HG02763 (cell line): ENCODE measurements around the gene ATP10B.
A peak's percentile ranks its signal among the peaks of the same experiment; 100 is the strongest.
"Not testable (repeated sequence)": the region's sequence is repeated elsewhere in the genome, so short reads cannot be mapped to it uniquely, and the experiment has no call there.

Experiments
- ATAC-seq: cut with Tn5 transposase; IDR thresholded peaks from one replicate; pipeline ENCODE4 v1.9.1; 2021; ENCODE audit warnings: mild to moderate bottlenecking, moderate library complexity; ENCODE audit not compliant: unreplicated experiment

The ATP10B gene

GRCh38 chr5:160760008-160760407 lies 92.0 kb downstream of the ATP10B start:
- ATAC-seq, result no peak

- no peak for ATAC-seq
These were observed 94.8 kb downstream of the ATP10B start for GRCh38 chr5:160757194-160757593.

- ATAC-seq, result no peak
These were observed 100.9 kb downstream of the ATP10B start for GRCh38 chr5:160750938-160751657.

- no peak for ATAC-seq
These were observed 102.3 kb downstream of the ATP10B start for GRCh38 chr5:160749682-160750081.

- no peak for ATAC-seq
These were observed 103.0 kb downstream of the ATP10B start for GRCh38 chr5:160749026-160749425.

GRCh38 chr5:160747987-160748386 lies 104.0 kb downstream of the ATP10B start:
- no peak for ATAC-seq

GRCh38 chr5:160747559-160747958 lies 104.5 kb downstream of the ATP10B start:
- no peak for ATAC-seq

- ATAC-seq, result no peak
These were observed 107.5 kb downstream of the ATP10B start for GRCh38 chr5:160744268-160745101.

GRCh38 chr5:160743027-160743426 lies 109.0 kb downstream of the ATP10B start:
- peak; percentile 82 for ATAC-seq

- no peak for ATAC-seq
These were observed 109.6 kb downstream of the ATP10B start for GRCh38 chr5:160742446-160742845.

- ATAC-seq, result no peak
These were observed 124.6 kb downstream of the ATP10B start for GRCh38 chr5:160727296-160727997.

- no peak for ATAC-seq
These were observed 125.3 kb downstream of the ATP10B start for GRCh38 chr5:160726721-160727120.

- no peak for ATAC-seq
These were observed 131.2 kb downstream of the ATP10B start for GRCh38 chr5:160720822-160721221.

GRCh38 chr5:160715508-160715907 lies 136.5 kb downstream of the ATP10B start:
- ATAC-seq, result not testable (repeated sequence)

- no peak for ATAC-seq
These were observed 148.3 kb downstream of the ATP10B start for GRCh38 chr5:160703547-160704189.

- peak; percentile 88 for ATAC-seq
These were observed 149.1 kb downstream of the ATP10B start for GRCh38 chr5:160702934-160703333.

GRCh38 chr5:160702311-160702803 lies 149.7 kb downstream of the ATP10B start:
- no peak for ATAC-seq

- ATAC-seq, result no peak
These were observed 150.6 kb downstream of the ATP10B start for GRCh38 chr5:160701403-160701802.

GRCh38 chr5:160699301-160699700 lies 152.7 kb downstream of the ATP10B start:
- no peak for ATAC-seq

- no peak for ATAC-seq
These were observed 154.7 kb downstream of the ATP10B start for GRCh38 chr5:160697281-160697680.

- no peak for ATAC-seq
These were observed 157.1 kb downstream of the ATP10B start for GRCh38 chr5:160694896-160695295.
